Gastrocnemius medialis (tissue), 4 donors: ENCODE measurements around the gene PDE4D. TPM values are rescaled to one million over a fixed set of nuclear protein-coding genes. Genes with fewer than 3 reads are reported as not detected.

ENCODE experiments used
- ATAC-seq, 2 donors: fragments of 150-250 bp; one replicate each; pipeline ENCODE4 v1.9.1; 2016
- DNase-seq, 2 donors: peaks; one replicate each; pipeline ENCODE4 v3.0.0-alpha.2; 2019
- H3K27ac ChIP-seq, 4 donors: fragments of 200-600 bp; sonication (generic); 1 replicate in 1 of 4; 2 replicates in 3 of 4; pipeline ENCODE4 v1.5.1; 2016 to 2018; ENCODE audit warnings: mild to moderate bottlenecking in 2 of 4, moderate library complexity in 1 of 4
- H3K27me3 ChIP-seq, 3 donors: fragments of 200-600 bp; sonication (generic) in 2 of 3; 1 replicate in 1 of 3; 2 replicates in 2 of 3; pipeline versions ENCODE4 v1.5.1 to v1.6.0; 2016 to 2019; ENCODE audit warnings: mild to moderate bottlenecking in 1 of 3, moderate library complexity in 1 of 3
- H3K36me3 ChIP-seq, 2 donors: fragments of 200-600 bp; sonication (generic) in 1 of 2; one replicate each; pipeline ENCODE4 v1.5.1; 2017 to 2018
- H3K4me1 ChIP-seq, 2 donors: fragments of 200-600 bp; sonication (generic) in 1 of 2; one replicate each; pipeline ENCODE4 v1.5.1; 2016 to 2017; ENCODE audit warnings: mild to moderate bottlenecking in 2 of 2
- H3K4me3 ChIP-seq, 4 donors: fragments of 200-600 bp; sonication (generic) in 3 of 4; 1 replicate in 1 of 4; 2 replicates in 3 of 4; pipeline ENCODE4 v1.5.1; 2016 to 2019; ENCODE audit warnings: mild to moderate bottlenecking in 2 of 4
- H3K9me3 ChIP-seq, 3 donors: fragments of 200-600 bp; sonication (generic) in 2 of 3; 1 replicate in 1 of 3; 2 replicates in 2 of 3; pipeline ENCODE4 v1.5.1; 2016 to 2019
- CTCF ChIP-seq, 5 experiments: fragments of 450-650 bp in 3 of 5; fragments of 200-600 bp in 2 of 5; sonication (generic) in 2 of 5; IDR thresholded peaks in 4 of 5; conservative IDR thresholded peaks in 1 of 5; 1 replicate in 4 of 5; 2 replicates in 1 of 5; pipeline ENCODE4 v1.5.1; 2016 to 2019; ENCODE audit warnings: antibody characterized with exemption in 5 of 5, mild to moderate bottlenecking in 3 of 5, moderate library complexity in 3 of 5
- POLR2A ChIP-seq, 2 donors: fragments of 450-650 bp; IDR thresholded peaks; one replicate each; pipeline ENCODE4 v1.6.1; 2017; ENCODE audit warnings: antibody characterized with exemption in 2 of 2, mild to moderate bottlenecking in 2 of 2, moderate library complexity in 2 of 2
- in situ Hi-C, 4 donors: fragments of 200-750 bp; cut with MboI; loops; one replicate each; pipeline versions ENCODE4 v1.15.0 to v1.8.0; 2017; ENCODE audit warnings: low sequenced_read_pairs in 4 of 4
- intact Hi-C: fragments of 100-400 bp; cut with DNase I; formaldehyde crosslinking; loops from one replicate; pipeline ENCODE4 v1.15.1; 2023; ENCODE audit warnings: low total_unique reads
- total RNA-seq, 4 donors: library from RNA; depleted of rRNA; stranded (reverse); fragments of >200 nt; gene quantifications; one replicate each; pipeline versions ENCODE4 v1.1.0 to v1.2.3, GENCODE V29; 2016

The PDE4D gene
- total RNA-seq, 4 donors from 2014 or later: 133 to 223 (median 185) TPM

- intact Hi-C loops: loop anchor here (2.0 kb wide), 1 partner anchor 36 kb away; no protein-coding TSS in a partner anchor
- peak overlapping the region; percentile 69 to 82 (median 80) for H3K27ac ChIP-seq
- DNase-seq: no peak
- H3K4me3 ChIP-seq: peak overlapping the region in 1 of 4 donors; percentile 23
- peaks cover 47% of the 10 kb centered on the region in 2 donors for H3K4me1 ChIP-seq
- H3K9me3 ChIP-seq: no peaks in the 10 kb centered on the region
- ATAC-seq: peak; percentile 49 to 50
- no peaks in the 10 kb centered on the region for H3K36me3 ChIP-seq
- no peaks in the 10 kb centered on the region for H3K27me3 ChIP-seq
- TF ChIP-seq CTCF (IDR thresholded peaks at IDR 0.05 in 4 of 5, conservative IDR thresholded peaks at IDR 0.05 in 1 of 5) (no peak), POLR2A (IDR thresholded peaks at IDR 0.05) (no peak)
- in situ Hi-C loops: loop anchor here in 2 of 4 donors (25.0 kb wide), 1 partner anchor 469 kb away; no protein-coding TSS in a partner anchor
Observed at GRCh38 chr5:59656351-59657254, 236.9 kb downstream of the PDE4D start.

GRCh38 chr5:59655693-59656309, 237.7 kb downstream of the PDE4D start:
- peaks cover 41% of the 10 kb centered on the region in 2 donors for H3K4me1 ChIP-seq
- ATAC-seq: no peak
- intact Hi-C loops (loop anchor here (2.0 kb wide), 1 partner anchor 35 kb away; no protein-coding TSS in a partner anchor), in situ Hi-C loops (loop anchor here in 2 of 4 donors (25.0 kb wide), 1 partner anchor 468 kb away; no protein-coding TSS in a partner anchor)
- H3K27me3 ChIP-seq: no peaks in the 10 kb centered on the region
- no peak for DNase-seq
- H3K4me3 ChIP-seq: no peak overlapping the region
- no peak for TF ChIP-seq CTCF (IDR thresholded peaks at IDR 0.05 in 4 of 5, conservative IDR thresholded peaks at IDR 0.05 in 1 of 5)
- no peak for TF ChIP-seq POLR2A (IDR thresholded peaks at IDR 0.05)
- no peaks in the 10 kb centered on the region for H3K36me3 ChIP-seq
- H3K27ac ChIP-seq: peak overlapping the region; percentile 69 to 82 (median 80)
- no peaks in the 10 kb centered on the region for H3K9me3 ChIP-seq

- in situ Hi-C loops: loop anchor here in 2 of 4 donors (25.0 kb wide), 1 partner anchor 467 kb away; no protein-coding TSS in a partner anchor
- Histone ChIP-seq H3K27ac (peak overlapping the region in 1 of 4 donors; percentile 81), H3K27me3 (no peaks in the 10 kb centered on the region), H3K9me3 (no peaks in the 10 kb centered on the region), H3K4me3 (no peak overlapping the region), H3K4me1 (peaks cover 31 to 32% of the 10 kb centered on the region in 2 donors), H3K36me3 (no peaks in the 10 kb centered on the region)
- TF ChIP-seq POLR2A (IDR thresholded peaks at IDR 0.05) (no peak), CTCF (IDR thresholded peaks at IDR 0.05 in 4 of 5, conservative IDR thresholded peaks at IDR 0.05 in 1 of 5) (no peak)
- intact Hi-C loops: no loop called here
- DNase-seq: no peak
- ATAC-seq: no peak
Observed at GRCh38 chr5:59654691-59655090, 238.8 kb downstream of the PDE4D start.

- no peak for ATAC-seq
- DNase-seq: no peak
- H3K27ac ChIP-seq: no peak overlapping the region
- in situ Hi-C loops: loop anchor here in 2 of 4 donors (25.0 kb wide), 1 partner anchor 465 kb away; no protein-coding TSS in a partner anchor
- H3K4me3 ChIP-seq: no peak overlapping the region
- intact Hi-C loops: no loop called here
- peaks cover 25 to 26% of the 10 kb centered on the region in 2 donors for H3K4me1 ChIP-seq
- TF ChIP-seq CTCF (IDR thresholded peaks at IDR 0.05 in 4 of 5, conservative IDR thresholded peaks at IDR 0.05 in 1 of 5): no peak
- TF ChIP-seq POLR2A (IDR thresholded peaks at IDR 0.05): no peak
- no peaks in the 10 kb centered on the region for H3K36me3 ChIP-seq
- no peaks in the 10 kb centered on the region for H3K9me3 ChIP-seq
- H3K27me3 ChIP-seq: no peaks in the 10 kb centered on the region
Observed at GRCh38 chr5:59652449-59652848, 241.1 kb downstream of the PDE4D start.
